Tibial nerve (tissue), 4 donors: ENCODE results near the gene CACNG5.

ENCODE experiments used
- CTCF ChIP-seq, 5 experiments: fragments of 200-600 bp in 3 of 5; fragments of 450-650 bp in 2 of 5; sonication (generic) in 3 of 5; IDR thresholded peaks; one replicate each; pipeline ENCODE4 v1.5.1; 2016 to 2019; ENCODE audit warnings: antibody characterized with exemption in 5 of 5, mild to moderate bottlenecking in 3 of 5, moderate library complexity in 2 of 5
- EP300 ChIP-seq, 2 donors: sonication (generic); formaldehyde crosslinking; IDR thresholded peaks; one replicate each; pipeline ENCODE4 v1.6.1; 2017; ENCODE audit warnings: antibody characterized with exemption in 2 of 2, mild to moderate bottlenecking in 1 of 2
- POLR2A ChIP-seq, 2 donors: fragments of 450-650 bp; IDR thresholded peaks; one replicate each; pipeline ENCODE4 v1.6.1; 2017; ENCODE audit warnings: antibody characterized with exemption in 2 of 2, mild to moderate bottlenecking in 2 of 2, moderate library complexity in 2 of 2

GRCh38 chr17:66923886-66924285 is 89.0 kb downstream of the CACNG5 start:
- no peak for TF ChIP-seq EP300 (IDR thresholded peaks at IDR 0.05)
- no peak for TF ChIP-seq CTCF (IDR thresholded peaks at IDR 0.05)
- TF ChIP-seq POLR2A (IDR thresholded peaks at IDR 0.05) = no peak
